NCI-H1436 (cell line): ENCODE measurements around the gene RABGEF1.
"Not testable (repeated sequence)": the region's sequence is repeated elsewhere in the genome, so short reads cannot be mapped to it uniquely, and the experiment has no call there.

ENCODE experiments used
- DNase-seq: peaks from one replicate; lab custom pipeline; 2025; lab: John Stamatoyannopoulos, UW

The RABGEF1 gene

GRCh38 chr7:66735850-66736249, 4.7 kb upstream of the RABGEF1 start:
- no peak for DNase-seq

DNA sequence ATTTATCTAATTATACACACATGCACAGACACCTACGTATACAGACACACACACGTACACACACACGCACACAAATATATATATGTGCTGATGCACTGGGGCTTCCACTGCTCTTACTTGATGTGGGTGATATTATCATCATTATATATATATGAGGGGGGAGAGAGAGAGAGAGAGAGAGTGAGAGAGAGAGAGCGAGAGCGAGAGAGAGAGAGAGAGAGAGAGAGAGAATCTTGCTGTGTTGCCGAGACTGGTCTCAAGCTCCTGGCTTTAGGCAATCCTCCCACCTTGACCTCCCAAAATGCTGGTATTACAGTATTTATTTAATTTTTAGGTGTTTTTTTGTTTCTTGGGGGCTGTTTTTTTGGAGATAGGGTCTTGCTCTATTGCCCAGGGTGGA, 3.6 kb upstream of the RABGEF1 start:
- DNase-seq: no peak

DNA sequence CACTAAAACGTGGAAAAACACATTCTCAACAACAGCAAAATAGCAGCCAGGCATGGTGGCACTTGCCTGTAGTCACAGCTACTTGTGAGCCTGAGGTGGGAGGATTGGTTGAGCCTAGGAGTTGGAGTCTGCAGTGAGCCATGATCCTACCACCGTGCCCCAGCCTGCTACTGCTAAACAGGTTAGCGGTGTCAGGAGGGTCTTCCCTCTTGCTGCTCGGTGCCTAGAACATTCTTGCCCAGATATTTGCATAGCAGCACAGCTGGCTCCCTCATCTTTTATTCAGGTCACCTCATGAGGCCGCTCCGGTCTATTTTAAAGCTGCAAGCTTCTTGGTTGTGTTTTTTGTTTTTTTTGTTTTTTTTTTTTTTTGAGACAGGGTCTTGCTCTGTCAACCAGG, 2.9 kb upstream of the RABGEF1 start:
- no peak for DNase-seq

DNA sequence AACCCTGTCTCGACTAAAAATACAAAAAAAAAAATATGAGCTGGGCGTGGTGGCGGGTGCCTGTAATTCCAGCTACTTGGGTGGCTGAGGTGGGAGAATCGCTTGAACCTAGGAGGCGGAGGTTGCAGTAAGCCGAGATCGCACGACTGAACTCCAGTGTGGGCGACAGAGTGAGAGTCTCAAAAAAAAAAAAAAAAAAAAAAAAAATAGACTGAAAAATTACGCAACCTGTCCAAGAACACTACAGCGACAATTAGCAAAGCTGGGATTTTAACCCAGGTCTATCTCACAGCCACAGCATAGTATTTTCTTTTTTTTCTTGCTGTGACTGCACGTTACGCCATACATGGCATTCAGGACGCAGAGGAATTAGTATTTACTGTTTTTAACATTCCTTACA, 1.1 kb upstream of the RABGEF1 start:
- DNase-seq: no peak

GRCh38 chr7:66739953-66740301, 606 bp upstream of the RABGEF1 start:
- no peak for DNase-seq

DNA sequence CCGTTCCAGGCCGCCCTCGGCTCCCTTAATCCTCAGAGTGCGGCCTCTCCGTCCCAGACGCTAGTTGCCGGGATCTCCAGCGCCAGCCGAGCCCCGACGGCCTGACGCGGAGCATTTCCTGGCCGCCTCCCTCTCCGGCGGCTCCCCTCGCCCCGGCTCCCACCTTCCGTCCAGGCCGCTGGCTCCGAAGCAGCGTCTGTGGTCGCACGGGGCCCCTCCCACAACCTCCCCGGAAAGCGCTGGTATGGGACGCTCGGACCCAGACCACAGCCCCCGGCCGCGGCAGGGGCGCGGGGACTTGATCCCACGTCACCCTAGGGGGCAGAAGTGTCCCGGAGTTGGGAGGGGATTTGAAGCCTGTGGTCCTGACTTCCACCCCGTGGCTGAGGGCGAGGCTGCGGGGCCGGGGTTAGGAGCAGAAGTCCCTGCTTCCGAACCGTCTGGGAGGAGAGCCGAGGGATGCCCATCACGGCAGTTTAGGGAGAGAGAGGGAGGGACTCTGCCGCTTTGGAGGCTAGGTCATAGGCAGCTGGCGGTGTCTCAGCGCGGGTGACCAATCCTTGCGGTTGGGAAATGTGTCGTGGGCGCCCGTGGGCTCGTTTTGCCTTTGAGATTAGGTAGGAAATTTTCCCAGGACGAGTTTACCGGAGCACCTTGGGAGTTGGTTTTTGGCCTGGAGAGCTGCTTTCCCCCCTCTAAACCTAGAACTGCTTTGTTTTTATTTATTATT, 612 bp downstream of the RABGEF1 start:
- not testable (repeated sequence) for DNase-seq

- DNase-seq: no peak
These were observed 1.1 kb downstream of the RABGEF1 start for GRCh38 chr7:66741710-66742049.

DNA sequence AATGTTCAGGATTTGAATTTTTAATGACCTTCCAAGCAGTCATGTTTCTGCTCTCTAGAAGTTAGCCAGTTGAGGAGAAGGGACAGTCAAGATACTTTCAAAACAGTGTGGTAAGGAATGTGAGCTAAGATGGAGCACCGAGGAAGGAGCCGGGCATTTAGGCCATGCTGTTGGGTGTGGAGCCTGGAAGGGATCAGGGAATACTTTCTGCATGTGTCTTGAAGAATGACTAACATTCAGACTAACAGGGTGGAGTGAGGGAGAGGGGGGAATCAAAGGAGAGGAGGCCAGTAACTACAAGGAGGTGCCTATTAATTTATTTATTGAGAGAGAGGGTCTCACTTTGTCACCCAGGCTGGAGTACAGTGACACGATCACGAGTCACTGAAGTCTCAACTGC, 1.8 kb downstream of the RABGEF1 start:
- not testable (repeated sequence) for DNase-seq

DNA sequence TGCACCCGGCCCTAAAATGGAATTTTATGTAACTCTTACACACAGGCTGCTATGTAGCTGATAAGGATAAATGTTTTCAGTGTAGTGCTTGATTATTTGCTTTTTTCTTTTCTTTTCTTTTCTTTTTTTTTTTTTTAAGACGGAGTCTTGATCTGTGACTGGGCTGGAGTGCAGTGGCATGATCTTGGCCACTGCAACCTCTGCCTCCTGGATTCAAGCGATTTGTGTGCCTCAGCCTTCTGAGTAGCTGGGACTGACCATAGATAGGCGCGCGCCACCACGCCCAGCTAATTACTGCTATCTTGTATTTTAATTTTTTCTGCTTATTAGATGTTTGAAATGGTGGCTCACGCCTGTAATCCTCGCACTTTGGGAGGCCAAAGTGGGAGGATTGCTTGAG, 3.4 kb downstream of the RABGEF1 start:
- DNase-seq: no peak

DNA sequence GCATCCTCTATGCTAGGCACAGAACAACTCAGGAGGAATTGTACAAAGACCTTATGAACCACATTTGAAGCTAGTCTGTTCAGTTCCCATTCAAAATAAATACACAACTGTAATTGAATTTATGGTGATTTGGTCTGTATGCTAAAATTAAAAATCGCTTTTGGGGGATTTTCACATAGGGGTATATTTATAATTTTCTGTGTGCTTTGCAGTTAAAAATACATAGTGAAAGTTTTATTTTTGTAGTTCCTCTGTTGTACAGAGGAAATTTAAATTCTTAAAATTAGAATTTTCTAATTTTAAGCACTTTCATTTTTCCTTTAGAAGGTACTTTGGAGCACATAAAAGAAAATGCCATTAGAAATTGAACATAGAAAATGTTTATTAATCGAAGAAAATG, 6.9 kb downstream of the RABGEF1 start:
- no peak for DNase-seq

DNA sequence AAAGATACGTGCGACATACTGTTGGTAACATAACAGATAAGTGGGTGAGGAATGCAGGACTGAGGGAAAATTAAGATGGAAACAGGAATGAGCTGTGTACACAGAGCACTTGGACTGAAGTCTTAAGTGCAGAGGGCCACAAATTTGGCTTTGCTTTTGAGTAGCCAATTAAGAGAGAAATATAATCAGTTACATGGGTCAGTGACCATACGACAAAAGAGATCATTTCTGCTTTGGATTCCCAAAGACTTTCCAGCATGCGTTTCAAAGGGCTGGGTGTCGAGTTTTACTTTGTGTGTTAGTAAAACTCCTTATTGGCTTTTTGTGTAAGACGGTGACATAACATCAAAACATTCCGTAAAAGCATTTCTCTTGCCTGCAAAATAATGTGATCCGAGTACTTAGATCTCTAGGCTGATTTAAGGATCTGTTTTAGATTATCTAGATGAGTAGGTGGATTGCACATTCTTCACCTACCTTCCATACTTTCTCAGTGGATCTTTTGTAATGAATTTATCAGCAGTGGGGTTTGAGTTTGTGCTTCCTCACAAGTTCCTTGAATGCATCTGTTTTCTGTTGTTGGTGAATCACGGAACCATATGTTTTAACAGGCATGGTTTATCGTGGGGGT, 7.5 kb downstream of the RABGEF1 start:
- DNase-seq: no peak

DNA sequence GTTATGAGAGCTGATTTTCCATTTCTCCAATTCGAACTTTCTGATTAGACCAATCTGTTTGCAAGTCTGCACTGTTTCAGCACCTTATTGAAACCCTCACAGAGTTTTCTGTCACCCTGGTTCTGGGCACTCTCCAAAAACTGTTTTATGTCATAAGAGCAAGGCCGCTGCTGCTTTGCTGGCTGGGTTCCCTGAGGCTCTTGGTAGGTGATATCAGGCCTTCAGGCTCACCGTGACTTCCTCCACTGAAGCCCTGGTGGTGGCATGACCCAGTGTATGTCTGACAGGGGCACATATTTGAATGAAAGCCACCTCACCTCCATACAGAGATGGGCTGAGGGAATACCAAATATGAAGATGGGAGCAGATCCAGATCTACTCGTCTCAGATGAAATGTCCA, 8.3 kb downstream of the RABGEF1 start:
- DNase-seq: no peak

GRCh38 chr7:66751945-66752344, 11.4 kb downstream of the RABGEF1 start:
- no peak for DNase-seq

GRCh38 chr7:66754541-66754940, 14.0 kb downstream of the RABGEF1 start:
- no peak for DNase-seq

- DNase-seq: not testable (repeated sequence)
These were observed 14.5 kb downstream of the RABGEF1 start for GRCh38 chr7:66755059-66755458.

GRCh38 chr7:66756227-66756626, 15.7 kb downstream of the RABGEF1 start:
- DNase-seq: not testable (repeated sequence)

DNA sequence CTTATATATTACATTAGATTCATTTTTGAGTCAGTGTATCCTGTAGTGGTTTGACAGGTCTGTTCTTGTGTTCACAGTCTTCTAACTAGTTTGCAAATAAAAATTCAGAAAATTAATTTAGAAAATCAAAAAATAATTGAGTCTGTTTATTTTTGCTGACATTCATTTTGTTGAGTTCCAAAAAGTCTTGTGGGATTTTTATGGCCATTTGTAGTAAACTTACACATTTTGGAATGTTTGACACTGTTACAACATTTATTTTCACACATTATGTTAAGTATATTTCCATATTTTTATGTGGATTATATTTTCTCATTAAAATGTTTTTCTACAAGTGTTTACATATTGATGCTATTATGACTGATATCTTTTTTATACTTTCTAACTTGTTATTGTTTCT, 16.4 kb downstream of the RABGEF1 start:
- no peak for DNase-seq

DNA sequence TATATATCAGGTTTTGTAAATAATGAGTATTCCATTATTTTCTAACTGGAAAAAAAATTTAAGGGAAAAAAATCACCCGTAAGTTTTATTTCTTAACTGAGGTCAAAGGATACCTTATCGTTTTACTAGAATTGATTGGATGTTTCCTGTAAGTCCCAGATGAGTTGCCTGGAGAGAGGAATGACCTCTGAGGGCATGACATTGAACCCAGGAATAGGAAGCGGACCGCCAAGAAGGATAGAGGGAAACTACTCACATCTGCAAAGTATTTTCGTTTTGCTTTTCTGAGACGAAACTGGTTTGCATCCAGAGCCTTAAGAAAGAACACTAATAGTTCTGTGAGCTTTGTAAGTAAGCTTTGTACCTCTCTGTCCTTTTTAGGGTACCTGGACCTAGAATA, 17.4 kb downstream of the RABGEF1 start:
- no peak for DNase-seq

DNA sequence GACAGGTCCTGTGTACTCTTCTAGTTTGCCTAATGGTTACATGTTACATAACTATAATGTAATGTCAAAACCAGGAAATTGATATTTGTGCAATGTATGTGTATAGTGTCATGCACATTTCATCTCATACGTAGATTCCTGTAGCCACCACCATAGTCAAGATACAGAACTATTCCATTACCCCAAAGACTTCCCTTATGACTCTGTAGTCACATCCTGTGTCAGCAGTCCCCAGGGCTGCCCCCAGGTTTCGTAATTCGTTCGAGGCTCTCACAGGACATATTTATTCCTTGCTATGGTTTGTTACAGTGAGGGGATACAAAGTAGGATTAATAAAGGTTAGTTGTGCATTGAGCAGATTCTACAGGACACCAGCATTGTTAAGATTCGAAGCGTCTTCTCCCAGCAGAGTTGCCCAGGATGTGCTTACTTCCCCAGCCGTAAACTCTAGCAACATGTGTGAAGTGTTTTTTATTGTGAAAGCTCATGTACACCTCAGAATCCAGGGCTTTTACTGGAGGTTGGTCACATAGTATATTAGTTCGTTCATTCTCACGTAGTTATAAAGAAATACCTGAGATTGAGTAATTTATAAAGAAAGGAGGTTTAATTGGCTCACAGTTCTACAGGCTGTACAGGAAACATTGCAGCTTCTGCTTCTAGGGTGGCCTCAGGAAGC, 18.6 kb downstream of the RABGEF1 start:
- DNase-seq: no peak

GRCh38 chr7:66763183-66763582, 22.6 kb downstream of the RABGEF1 start:
- DNase-seq: not testable (repeated sequence)

DNA sequence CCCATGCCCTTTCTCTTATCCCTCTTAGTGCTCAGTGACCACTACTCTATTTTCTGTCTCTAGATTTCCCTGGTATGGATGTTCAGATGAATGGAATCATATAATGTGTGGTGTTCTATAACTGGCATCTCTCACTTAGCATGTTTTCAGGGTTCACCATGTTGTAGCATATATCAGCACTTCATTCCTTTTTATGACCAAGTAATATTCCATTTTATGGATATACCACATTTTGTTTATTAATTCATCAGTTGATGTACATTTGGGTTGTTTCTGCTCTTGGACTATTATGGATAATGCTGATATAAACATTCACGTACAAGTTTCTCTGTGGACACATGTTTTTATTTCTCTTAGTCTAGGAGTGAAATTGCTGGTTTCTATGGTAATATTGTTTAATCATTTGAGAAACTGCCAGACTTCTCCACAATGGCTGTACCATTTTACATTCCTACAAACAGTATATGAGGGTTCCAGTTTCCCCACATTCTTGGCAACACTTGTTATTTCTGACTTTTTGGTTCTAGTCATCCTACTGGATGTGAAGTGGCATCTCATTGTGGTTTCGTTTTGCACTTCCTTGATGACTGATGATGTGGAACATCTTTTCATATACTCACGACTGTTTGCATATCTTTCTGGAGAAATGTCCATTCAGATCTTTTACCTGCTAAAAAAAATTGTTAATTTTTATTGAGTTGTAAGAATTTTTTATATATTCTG, 23.3 kb downstream of the RABGEF1 start:
- not testable (repeated sequence) for DNase-seq

DNA sequence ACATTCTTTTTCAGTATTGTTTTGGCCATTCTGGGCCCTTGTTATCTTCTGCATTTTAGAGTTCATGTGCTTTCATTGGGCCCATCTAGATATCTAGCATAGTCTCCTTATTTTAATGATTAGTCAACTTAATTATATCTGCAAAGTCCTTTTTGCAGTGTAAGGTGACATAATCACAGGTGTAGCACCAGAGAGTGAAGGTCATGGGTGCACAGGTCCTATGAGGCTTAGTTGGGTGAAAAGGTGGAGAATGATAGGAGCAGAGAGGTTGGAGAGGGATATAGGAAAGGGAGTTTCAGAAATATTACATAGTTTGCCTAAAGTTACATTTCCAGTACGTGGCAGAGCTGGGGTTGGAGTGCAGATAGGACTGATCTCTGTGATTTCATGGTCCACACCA, 24.4 kb downstream of the RABGEF1 start:
- DNase-seq: not testable (repeated sequence)
